GM18873 (cell line): Measurements from ENCODE around the gene TMEM132E.

Experiments used
- ATAC-seq: cut with Tn5 transposase; IDR thresholded peaks from one replicate; pipeline ENCODE4 v1.9.1; 2021; ENCODE audit warnings: mild to moderate bottlenecking, moderate library complexity, moderate number of reproducible peaks; ENCODE audit not compliant: unreplicated experiment, low FRiP score

The TMEM132E gene

GRCh38 chr17:34654881-34655276, 75.5 kb downstream of the TMEM132E start:
- no peak for ATAC-seq

DNA sequence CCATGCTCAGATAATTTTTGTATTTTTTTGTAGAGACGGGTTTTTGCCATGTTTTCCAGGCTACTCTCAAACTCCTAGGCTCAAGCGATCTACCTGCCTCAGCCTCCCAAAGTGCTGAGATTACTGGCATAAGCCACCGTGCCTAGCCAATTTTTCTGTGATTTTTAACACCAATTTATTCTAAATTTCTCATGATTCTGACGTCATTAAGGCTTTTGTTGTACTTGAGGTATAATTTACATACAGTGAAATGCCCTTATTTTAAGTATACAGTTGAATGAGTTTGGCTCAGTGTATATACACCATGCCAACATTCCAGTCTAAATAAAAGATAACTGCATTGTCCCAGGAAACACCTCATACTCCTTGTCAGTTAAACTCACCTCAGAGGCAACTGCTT, 77.4 kb downstream of the TMEM132E start:
- no peak for ATAC-seq

DNA sequence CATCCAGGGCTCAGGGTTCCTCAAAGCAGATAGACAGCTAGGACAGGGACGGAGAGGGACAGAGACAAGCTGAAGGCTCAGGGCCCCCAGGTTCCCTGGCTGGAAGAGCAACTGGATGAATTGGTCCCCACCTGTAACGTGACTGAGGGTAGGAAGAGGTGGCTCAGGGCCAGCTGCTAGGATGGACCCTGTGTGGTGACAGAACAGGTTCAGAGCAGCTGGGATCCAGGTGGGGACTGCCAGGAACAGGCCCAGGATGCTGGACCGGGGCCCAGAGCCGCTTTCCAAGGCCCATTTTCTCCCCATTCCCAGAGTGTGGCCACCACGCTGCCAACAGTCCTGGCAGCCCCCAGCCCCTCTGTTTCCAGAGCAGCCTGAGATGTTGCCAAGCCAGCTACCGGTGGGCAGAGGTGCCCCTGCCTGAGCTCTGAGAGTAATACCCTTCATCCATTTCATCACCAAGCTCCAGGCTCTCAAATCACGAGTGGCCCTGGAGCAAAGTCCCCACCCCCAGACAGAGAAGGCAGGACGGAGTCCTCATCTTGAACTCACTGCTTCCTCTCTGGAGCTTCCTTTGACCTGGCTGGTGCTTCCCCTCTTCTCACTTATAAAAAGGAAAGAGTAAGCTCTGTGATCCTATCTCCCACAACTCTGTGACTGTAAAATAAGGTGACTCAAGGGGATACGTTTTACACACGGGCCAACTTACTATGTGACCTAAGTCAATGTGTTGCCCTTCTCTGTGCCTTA, 79.6 kb downstream of the TMEM132E start:
- no peak for ATAC-seq

GRCh38 chr17:34663714-34664113, 84.3 kb downstream of the TMEM132E start:
- ATAC-seq = no peak

DNA sequence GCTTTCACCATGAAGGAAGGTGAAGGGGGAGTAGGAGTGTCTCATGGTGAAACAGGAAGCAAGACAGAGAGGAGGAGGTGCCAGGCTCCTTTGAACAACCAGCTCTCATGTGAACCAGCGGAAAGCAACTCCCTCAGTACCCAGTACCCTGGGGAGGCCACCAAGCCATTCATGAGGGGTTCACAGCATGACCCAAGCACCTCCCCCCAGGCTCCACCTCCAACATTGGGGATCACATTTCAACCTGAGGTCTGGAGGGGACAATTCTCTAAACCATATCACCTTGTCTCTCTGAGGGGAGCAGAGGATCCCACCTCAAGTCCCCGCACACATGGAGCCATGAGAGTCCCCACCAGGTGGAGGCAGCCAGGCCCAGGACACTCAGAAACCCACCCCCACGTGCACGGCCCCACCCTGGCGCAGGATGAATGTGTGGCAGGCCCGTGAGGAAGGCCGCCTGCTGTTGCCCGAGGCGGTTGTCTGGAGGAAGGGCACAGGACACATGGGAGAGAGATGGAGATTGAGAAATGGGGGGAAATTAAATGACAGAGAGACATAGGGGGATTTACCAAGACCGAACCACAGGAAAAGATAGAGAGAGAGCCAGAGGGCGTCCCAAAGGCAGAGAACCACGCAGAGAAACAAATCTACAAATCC, 85.9 kb downstream of the TMEM132E start:
- no peak for ATAC-seq

DNA sequence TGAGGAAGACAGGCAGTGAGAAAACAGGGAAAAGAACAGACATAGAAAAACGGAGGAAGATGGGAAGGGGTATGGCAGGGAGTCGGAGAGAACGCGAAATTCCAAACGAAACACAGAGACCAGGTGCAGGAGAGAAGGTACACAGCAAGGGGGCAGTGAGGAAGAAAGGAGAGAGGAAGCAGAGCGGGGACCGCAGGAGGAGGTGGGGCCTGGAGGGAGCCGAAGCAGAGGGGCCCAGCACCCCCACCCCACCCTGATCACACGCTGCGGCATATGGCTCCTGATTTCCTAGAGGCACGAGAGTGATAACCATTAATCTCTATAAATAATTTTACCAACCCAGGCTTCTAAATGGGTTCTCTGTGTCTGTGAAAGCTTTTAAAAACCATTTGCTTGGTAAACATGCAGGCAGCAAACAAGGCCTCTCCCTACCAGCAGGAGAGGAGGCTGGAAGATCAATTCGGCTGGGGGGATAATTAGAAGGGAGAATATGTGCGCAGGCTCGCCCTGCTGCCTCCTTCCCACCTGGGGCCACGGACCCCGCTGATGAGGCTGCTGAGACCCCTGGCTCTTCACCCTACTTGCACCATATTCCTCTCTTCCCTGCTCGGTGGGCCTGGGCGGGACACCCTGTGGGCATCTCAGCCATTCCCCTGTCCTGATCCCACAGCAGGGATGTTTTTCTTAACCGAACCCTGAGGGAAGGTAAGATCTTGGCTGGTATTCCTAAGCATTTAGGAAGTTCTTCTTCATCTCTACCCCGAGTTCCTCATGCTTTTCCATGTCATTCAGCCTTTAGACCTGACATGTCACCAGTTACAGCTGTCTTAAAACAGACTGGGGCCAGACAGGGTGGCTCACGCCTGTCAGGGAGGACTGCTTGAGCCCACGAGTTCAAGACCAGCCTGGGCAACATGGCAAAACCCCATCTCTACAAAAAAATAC, 86.7 kb downstream of the TMEM132E start:
- ATAC-seq = no peak

GRCh38 chr17:34667656-34668055, 88.3 kb downstream of the TMEM132E start:
- ATAC-seq = no peak

GRCh38 chr17:34668206-34668605, 88.8 kb downstream of the TMEM132E start:
- no peak for ATAC-seq

GRCh38 chr17:34669511-34669910, 90.1 kb downstream of the TMEM132E start:
- no peak for ATAC-seq

DNA sequence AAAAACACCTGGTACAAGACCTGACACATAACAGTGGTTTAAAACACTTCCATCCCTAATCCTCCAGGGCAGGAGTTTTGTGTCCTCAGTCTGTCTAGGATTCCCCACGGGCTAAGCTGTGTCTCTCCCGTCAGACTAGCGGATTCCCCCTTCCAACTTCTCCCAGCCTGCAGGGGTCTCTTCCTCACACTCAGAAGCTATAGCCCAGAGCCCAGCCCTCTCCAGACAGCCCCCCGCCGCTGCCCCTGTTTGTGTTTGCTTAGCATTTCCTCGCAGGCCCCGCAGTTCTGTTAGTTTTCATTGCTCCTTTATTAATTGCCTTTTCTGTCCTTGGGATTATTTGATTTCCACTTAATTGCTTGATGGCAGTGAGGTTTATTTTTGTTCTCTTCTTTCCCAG, 91.2 kb downstream of the TMEM132E start:
- no peak for ATAC-seq

DNA sequence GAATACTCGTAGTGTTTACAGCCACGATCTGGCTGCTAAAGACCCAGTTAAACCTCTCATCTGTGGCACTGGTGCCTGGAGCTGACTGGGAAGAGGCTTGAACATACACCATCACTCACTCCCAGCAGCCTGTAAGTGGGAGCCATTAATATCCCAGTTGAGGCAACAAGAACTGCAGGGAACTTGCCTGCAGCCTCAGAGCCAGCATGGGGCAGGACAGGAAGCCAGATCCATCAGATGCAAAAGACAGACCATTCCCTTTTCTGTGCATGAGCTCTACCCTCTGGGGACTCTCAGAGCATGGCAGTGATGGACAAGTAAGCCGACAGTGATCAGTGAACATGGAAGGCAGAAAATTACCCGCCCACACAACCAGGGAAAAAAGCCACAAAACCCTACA, 91.8 kb downstream of the TMEM132E start:
- no peak for ATAC-seq

DNA sequence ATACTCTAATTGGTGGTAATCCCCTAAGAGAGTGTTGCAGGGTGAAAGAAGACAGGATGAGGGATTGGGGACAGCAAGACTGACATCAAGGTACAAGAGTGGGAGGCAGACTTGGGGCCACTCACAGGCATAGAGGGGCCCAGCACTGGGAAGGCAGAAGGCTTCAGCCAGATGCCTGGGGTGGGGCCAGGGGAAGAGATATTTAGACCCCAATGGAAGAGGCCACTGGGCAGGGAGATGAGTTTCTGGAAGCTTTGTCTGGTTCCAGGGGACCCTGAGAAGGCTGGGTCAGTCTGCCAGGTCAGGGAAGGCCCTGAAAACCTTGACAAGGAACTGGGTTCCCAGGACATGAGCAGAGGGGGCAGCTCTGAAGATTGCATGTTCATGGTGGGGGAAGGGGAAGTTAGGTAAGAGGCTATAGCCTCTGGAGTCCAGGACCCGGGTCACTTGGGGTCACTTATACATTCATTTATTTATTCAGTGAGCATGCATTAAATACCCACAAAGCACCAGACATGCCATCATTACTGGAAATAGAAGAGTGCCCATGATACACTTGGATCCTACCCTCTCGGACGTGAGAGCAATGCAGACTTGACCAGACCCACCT, 92.9 kb downstream of the TMEM132E start:
- ATAC-seq = no peak

DNA sequence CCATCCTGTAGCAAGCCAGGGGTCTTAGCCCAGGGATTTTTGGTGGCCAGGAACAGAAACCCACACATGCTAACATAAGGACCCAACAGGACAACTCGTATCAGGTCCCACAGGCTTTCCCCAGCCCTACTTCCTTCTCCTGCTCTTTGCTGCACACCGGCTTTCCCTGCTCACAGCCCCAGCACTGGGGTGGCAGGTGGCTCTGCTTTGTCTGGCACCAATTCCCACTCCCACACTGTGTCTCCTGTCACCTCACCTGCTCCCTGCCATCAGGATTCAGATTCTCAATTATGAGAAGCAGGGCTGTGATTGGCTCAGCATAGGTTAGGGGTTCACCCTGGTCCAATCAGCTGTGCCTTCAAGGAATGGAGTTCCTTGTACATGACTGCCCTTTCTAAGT, 94.1 kb downstream of the TMEM132E start:
- no peak for ATAC-seq

GRCh38 chr17:34673995-34674890, 94.9 kb downstream of the TMEM132E start:
- ATAC-seq = no peak

- ATAC-seq = no peak
Observed at GRCh38 chr17:34675143-34675542, 95.8 kb downstream of the TMEM132E start.

DNA sequence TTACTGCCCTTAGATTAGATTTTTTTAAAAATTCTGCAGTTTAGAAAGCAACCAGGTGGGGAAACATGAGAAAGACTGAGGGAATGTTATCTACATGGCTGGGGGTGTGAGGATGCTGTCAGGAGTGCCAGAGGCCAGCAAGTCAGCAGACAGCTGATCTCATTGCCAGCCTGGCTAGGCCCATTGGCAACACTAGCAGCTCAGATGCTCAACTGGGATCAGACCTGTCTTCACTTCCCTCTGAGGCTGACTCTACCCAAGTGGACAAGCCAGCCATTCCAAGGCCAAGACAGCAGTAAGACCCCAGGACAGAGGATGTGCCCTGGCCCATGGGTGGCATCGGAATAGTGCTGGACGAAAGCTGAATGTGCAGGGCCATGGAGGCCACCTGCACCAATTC, 96.2 kb downstream of the TMEM132E start:
- ATAC-seq = no peak

GRCh38 chr17:34680151-34680550, 100.8 kb downstream of the TMEM132E start:
- ATAC-seq = no peak

GRCh38 chr17:34682305-34682704, 102.9 kb downstream of the TMEM132E start:
- ATAC-seq = no peak

- no peak for ATAC-seq
Observed at GRCh38 chr17:34683390-34683789, 104.0 kb downstream of the TMEM132E start.
